ENCODE measurements around the gene XYLT1.

The XYLT1 gene

GRCh38 chr16:17417740-17418139 is 53.0 kb downstream of the XYLT1 start:
- TF ChIP-seq CTCF (IDR thresholded peaks at IDR 0.05; ENCODE audit: low read depth, low read length) = no peak
- H3K27ac ChIP-seq = no peak overlapping the region
- H3K27me3 ChIP-seq (ENCODE audit: insufficient read depth, low read depth, severe bottlenecking) = no peaks in the 10 kb centered on the region
- DNase-seq = no peak
- H3K36me3 ChIP-seq = no peaks in the 10 kb centered on the region
- no peak overlapping the region for H3K4me3 ChIP-seq (ENCODE audit: low read depth, low read length)
- H3K9me3 ChIP-seq (ENCODE audit: severe bottlenecking) = no peaks in the 10 kb centered on the region

- no peaks in the 10 kb centered on the region for H3K9me3 ChIP-seq (ENCODE audit: severe bottlenecking)
- H3K36me3 ChIP-seq = no peaks in the 10 kb centered on the region
- no peaks in the 10 kb centered on the region for H3K27me3 ChIP-seq (ENCODE audit: insufficient read depth, low read depth, severe bottlenecking)
- TF ChIP-seq CTCF (IDR thresholded peaks at IDR 0.05; ENCODE audit: low read depth, low read length) = no peak
- H3K4me3 ChIP-seq (ENCODE audit: low read depth, low read length) = no peak overlapping the region
- H3K27ac ChIP-seq = no peak overlapping the region
- DNase-seq = no peak
Observed at GRCh38 chr16:17416461-17417311, 54.1 kb downstream of the XYLT1 start.

- TF ChIP-seq CTCF (IDR thresholded peaks at IDR 0.05; ENCODE audit: low read depth, low read length) = no peak
- Histone ChIP-seq H3K36me3 (no peaks in the 10 kb centered on the region), H3K9me3 (ENCODE audit: severe bottlenecking) (no peaks in the 10 kb centered on the region), H3K27me3 (ENCODE audit: insufficient read depth, low read depth, severe bottlenecking) (no peaks in the 10 kb centered on the region), H3K4me3 (ENCODE audit: low read depth, low read length) (no peak overlapping the region), H3K27ac (no peak overlapping the region)
- DNase-seq = no peak
Observed at GRCh38 chr16:17414916-17415315, 55.8 kb downstream of the XYLT1 start.

- no peak for DNase-seq
- no peak for TF ChIP-seq CTCF (IDR thresholded peaks at IDR 0.05; ENCODE audit: low read depth, low read length)
- Histone ChIP-seq H3K27ac (no peak overlapping the region), H3K9me3 (ENCODE audit: severe bottlenecking) (no peaks in the 10 kb centered on the region), H3K27me3 (ENCODE audit: insufficient read depth, low read depth, severe bottlenecking) (no peaks in the 10 kb centered on the region), H3K36me3 (no peaks in the 10 kb centered on the region), H3K4me3 (ENCODE audit: low read depth, low read length) (no peak overlapping the region)
Observed at GRCh38 chr16:17414421-17414820, 56.3 kb downstream of the XYLT1 start.

GRCh38 chr16:17413508-17413907 is 57.3 kb downstream of the XYLT1 start:
- no peaks in the 10 kb centered on the region for H3K9me3 ChIP-seq (ENCODE audit: severe bottlenecking)
- no peak for DNase-seq
- H3K4me3 ChIP-seq (ENCODE audit: low read depth, low read length) = no peak overlapping the region
- TF ChIP-seq CTCF (IDR thresholded peaks at IDR 0.05; ENCODE audit: low read depth, low read length) = no peak
- no peaks in the 10 kb centered on the region for H3K36me3 ChIP-seq
- H3K27me3 ChIP-seq (ENCODE audit: insufficient read depth, low read depth, severe bottlenecking) = no peaks in the 10 kb centered on the region
- H3K27ac ChIP-seq = no peak overlapping the region

- H3K36me3 ChIP-seq = no peaks in the 10 kb centered on the region
- DNase-seq = no peak
- no peaks in the 10 kb centered on the region for H3K9me3 ChIP-seq (ENCODE audit: severe bottlenecking)
- no peak overlapping the region for H3K27ac ChIP-seq
- TF ChIP-seq CTCF (IDR thresholded peaks at IDR 0.05; ENCODE audit: low read depth, low read length) = no peak
- no peak overlapping the region for H3K4me3 ChIP-seq (ENCODE audit: low read depth, low read length)
- no peaks in the 10 kb centered on the region for H3K27me3 ChIP-seq (ENCODE audit: insufficient read depth, low read depth, severe bottlenecking)
Observed at GRCh38 chr16:17412791-17413190, 58.0 kb downstream of the XYLT1 start.

Data from WERI-Rb-1 (cell line).